Measurements from ENCODE around the gene ECE1. TPM values are rescaled to one million over a fixed set of nuclear protein-coding genes. Genes with fewer than 3 reads are reported as not detected.

The ECE1 gene
- total and polyA plus RNA-seq, 2 of the 8 experiments (the other 6 are each of a cell fraction or from before 2014, with no cell fraction given): 21.4 to 36.8 TPM

DNA sequence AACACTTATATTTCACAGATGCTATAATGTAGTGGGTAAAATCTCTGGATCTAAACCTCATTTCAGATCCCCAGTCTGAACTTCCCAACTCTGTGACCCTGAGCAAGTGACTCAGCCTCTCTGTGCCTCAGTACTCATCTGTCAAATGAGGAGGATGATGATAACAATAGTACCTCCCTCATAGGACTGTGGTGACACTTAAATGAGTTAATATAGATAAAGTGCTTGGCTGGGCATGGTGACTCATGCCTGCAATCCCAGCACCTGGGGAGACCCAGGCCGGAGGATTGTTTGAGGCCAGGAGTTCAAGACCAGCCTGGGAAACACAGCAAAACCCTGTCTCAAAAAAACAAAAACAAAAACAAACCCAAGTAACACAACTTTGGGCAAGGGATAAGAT is 4.7 kb upstream of the ECE1 start:
- no peak overlapping the region for H2BK120ac ChIP-seq (replicated peaks; ENCODE audit: low read depth, low read length)
- H3K18ac ChIP-seq (ENCODE audit: extremely low read depth, low read length): no peak overlapping the region
- no peak overlapping the region for H4K91ac ChIP-seq (replicated peaks; ENCODE audit: insufficient read length, low read length)
- WGBS, 2 experiments (ENCODE audit: extremely low coverage in 1 of 2, insufficient coverage in 1 of 2, insufficient read length in 1 of 2, insufficient replicate concordance in 2 of 2, low coverage in 1 of 2, low lambda C conversion rate in 2 of 2, missing lambda C conversion rate in 1 of 2): 100% methylated on average over 1 of the region's 1 CpG; no CpG with 5 or more reads in 1 of the 2 experiments
- no peaks in the 10 kb centered on the region; the same call in none of the 2 replicates for H3K79me1 ChIP-seq (ENCODE audit: low read depth, low read length)
- no peaks in the 10 kb centered on the region for H3K79me2 ChIP-seq (ENCODE audit: control insufficient read depth in 1 of 2, insufficient read depth in 2 of 2, low read length in 2 of 2)
- POLR2A ChIA-PET (ENCODE audit: partially characterized antibody): interaction anchor here (0.6 to 1.3 kb wide), 2 partner anchors 29 to 40 kb away, joined by 3 read pairs; no protein-coding TSS in a partner anchor
- TF ChIP-seq JUND (IDR thresholded peaks at IDR 0.05; ENCODE audit: low read length) (no peak), FOSL1 (IDR thresholded peaks at IDR 0.05; ENCODE audit: insufficient read depth, low read depth, low read length) (no peak), CBX8 (IDR thresholded peaks at IDR 0.05; ENCODE audit: borderline replicate concordance, low read depth, low read length) (no peak), GABPA (IDR thresholded peaks at IDR 0.05; ENCODE audit: borderline replicate concordance, insufficient read depth, low read length) (no peak), KDM4A (IDR thresholded peaks at IDR 0.05; ENCODE audit: low read depth, low read length, severe bottlenecking) (no peak), SP4 (IDR thresholded peaks at IDR 0.05; ENCODE audit: low read length) (no peak), JUN (IDR thresholded peaks at IDR 0.05; ENCODE audit: low read depth, low read length) (no peak), TAF7 (optimal IDR thresholded peaks at IDR 0.05; ENCODE audit: borderline replicate concordance, low read depth, low read length) (no peak), TEAD4 (IDR thresholded peaks at IDR 0.05; ENCODE audit: low read depth, low read length) (no peak), EP300 (IDR thresholded peaks at IDR 0.05; ENCODE audit: borderline replicate concordance in 1 of 2, low read depth in 2 of 2, low read length in 2 of 2) (no peak), SP1 (IDR thresholded peaks at IDR 0.05; ENCODE audit: low read depth, low read length) (no peak), ZNF274 (IDR thresholded peaks at IDR 0.05; ENCODE audit: borderline replicate concordance, extremely low read depth, low read length) (no peak), KDM5A (IDR thresholded peaks at IDR 0.05; ENCODE audit: low read length) (no peak)
- TF ChIP-seq, protein P1, sequence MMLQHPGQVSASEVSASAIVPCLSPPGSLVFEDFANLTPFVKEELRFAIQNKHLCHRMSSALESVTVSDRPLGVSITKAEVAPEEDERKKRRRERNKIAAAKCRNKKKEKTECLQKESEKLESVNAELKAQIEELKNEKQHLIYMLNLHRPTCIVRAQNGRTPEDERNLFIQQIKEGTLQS (IDR thresholded peaks at IDR 0.05; ENCODE audit: insufficient read depth, low read depth, low read length): no peak
- H3K36me3 ChIP-seq (ENCODE audit: control insufficient read depth in 2 of 4, insufficient read depth in 4 of 4, low read length in 3 of 4): no peaks in the 10 kb centered on the region
- no peak overlapping the region for H2AK5ac ChIP-seq (ENCODE audit: low read depth, low read length)
- no peaks in the 10 kb centered on the region for H3K9me3 ChIP-seq (ENCODE audit: insufficient read depth in 2 of 2, low read depth in 1 of 2, low read length in 1 of 2)
- CTCF ChIA-PET (ENCODE audit: partially characterized antibody): interaction anchor here (1.4 to 6.4 kb wide), 4 partner anchors 25 to 47 kb away, joined by 3 to 44 read pairs (median 4); no protein-coding TSS in a partner anchor
- H3K56ac ChIP-seq (replicated peaks; ENCODE audit: insufficient read length, low read depth, low read length): no peak overlapping the region
- H3K4me1 ChIP-seq (replicated peaks in 1 of 4; ENCODE audit: control insufficient read depth in 3 of 4, insufficient read depth in 4 of 4, low read length in 3 of 4): peaks cover 0 to 16% (median 12%) of the 10 kb centered on the region in 4 experiments; a peak in 6 of 7 replicates
- no peak overlapping the region for H2AFZ ChIP-seq (ENCODE audit: low read length)
- peaks cover 3% of the 10 kb centered on the region for H3K23me2 ChIP-seq (ENCODE audit: low read depth, low read length)
- peaks cover 0 to 1% of the 10 kb centered on the region in 2 experiments for H4K20me1 ChIP-seq (replicated peaks in 1 of 2; ENCODE audit: control insufficient read depth in 1 of 2, insufficient read depth in 2 of 2, low read length in 2 of 2)
- H3K14ac ChIP-seq (ENCODE audit: insufficient read length): no peak overlapping the region
- DNase-seq (ENCODE audit: low read depth in 1 of 2, low spot score in 2 of 2): no peak
- no peak overlapping the region for H2BK20ac ChIP-seq (ENCODE audit: low read length)
- H3K27ac ChIP-seq (ENCODE audit: low read depth, low read length): no peak overlapping the region
- no peak overlapping the region for H3K4ac ChIP-seq (replicated peaks; ENCODE audit: insufficient read length, low read depth, low read length)
- H2BK5ac ChIP-seq (ENCODE audit: low read depth, low read length): no peak overlapping the region
- no peaks in the 10 kb centered on the region for H3K27me3 ChIP-seq (replicated peaks in 1 of 4; ENCODE audit: control insufficient read depth in 3 of 4, extremely low read depth in 1 of 4, insufficient read depth in 3 of 4, low read length in 3 of 4)
- H4K5ac ChIP-seq (ENCODE audit: insufficient read length, low read depth, low read length): no peak overlapping the region
- no peak overlapping the region for H2BK15ac ChIP-seq (ENCODE audit: low read length)
- no peak overlapping the region for H3K23ac ChIP-seq (ENCODE audit: insufficient read length)
- H3K4me3 ChIP-seq (ENCODE audit: extremely low read depth in 1 of 4, insufficient read depth in 2 of 4, low read depth in 3 of 4, low read length in 4 of 4): no peak overlapping the region
- H2BK12ac ChIP-seq (ENCODE audit: low read depth, low read length): no peak overlapping the region
- H3K4me2 ChIP-seq (ENCODE audit: insufficient read depth in 1 of 2, low read depth in 2 of 2, low read length in 2 of 2): no peak overlapping the region
- no peak overlapping the region for H4K8ac ChIP-seq (ENCODE audit: extremely low read depth, insufficient read depth, low read length)
- no peak overlapping the region for H3K9ac ChIP-seq (replicated peaks in 1 of 4; ENCODE audit: extremely low read depth in 1 of 4, low read depth in 3 of 4, low read length in 3 of 4)
- no peak for FAIRE-seq
